Measurements from ENCODE around the gene IFFO2. TPM values are rescaled to one million over a fixed set of nuclear protein-coding genes. Genes with fewer than 3 reads are reported as not detected.

Gene IFFO2
- total RNA-seq, 2 donors from 2014 or later = 24.8 to 27.7 TPM

DNA sequence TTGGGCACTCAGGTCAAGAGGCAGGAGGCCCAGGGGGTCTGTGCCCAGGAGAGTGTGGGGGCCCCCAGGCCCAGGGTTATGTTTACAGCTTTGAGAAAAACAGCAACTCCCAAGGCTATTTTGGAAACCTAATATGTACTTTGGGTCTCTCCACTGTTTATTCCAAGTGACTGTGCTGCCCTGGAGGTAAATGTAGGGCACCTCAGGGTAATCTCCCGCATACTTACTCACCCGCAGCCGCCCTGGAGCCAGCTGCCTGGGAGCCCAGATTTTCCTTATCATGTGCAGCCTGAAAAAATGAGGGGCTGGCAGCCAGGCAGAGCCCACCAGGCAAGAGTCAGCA lies 20.0 kb downstream of the IFFO2 start:
- Histone ChIP-seq H3K4me3 (no peak overlapping the region), H3K27me3 (replicated peaks; ENCODE audit: insufficient read depth) (no peaks in the 10 kb centered on the region), H3K36me3 (peaks cover 3% of the 10 kb centered on the region), H3K4me1 (ENCODE audit: control insufficient read depth in 1 of 2, low read depth in 2 of 2) (peaks cover 20 to 65% of the 10 kb centered on the region in 2 donors), H3K9me3 (no peaks in the 10 kb centered on the region), H3K27ac (no peak overlapping the region)
- DNase-seq (ENCODE audit: low spot score) = no peak
- TF ChIP-seq, protein P1, sequence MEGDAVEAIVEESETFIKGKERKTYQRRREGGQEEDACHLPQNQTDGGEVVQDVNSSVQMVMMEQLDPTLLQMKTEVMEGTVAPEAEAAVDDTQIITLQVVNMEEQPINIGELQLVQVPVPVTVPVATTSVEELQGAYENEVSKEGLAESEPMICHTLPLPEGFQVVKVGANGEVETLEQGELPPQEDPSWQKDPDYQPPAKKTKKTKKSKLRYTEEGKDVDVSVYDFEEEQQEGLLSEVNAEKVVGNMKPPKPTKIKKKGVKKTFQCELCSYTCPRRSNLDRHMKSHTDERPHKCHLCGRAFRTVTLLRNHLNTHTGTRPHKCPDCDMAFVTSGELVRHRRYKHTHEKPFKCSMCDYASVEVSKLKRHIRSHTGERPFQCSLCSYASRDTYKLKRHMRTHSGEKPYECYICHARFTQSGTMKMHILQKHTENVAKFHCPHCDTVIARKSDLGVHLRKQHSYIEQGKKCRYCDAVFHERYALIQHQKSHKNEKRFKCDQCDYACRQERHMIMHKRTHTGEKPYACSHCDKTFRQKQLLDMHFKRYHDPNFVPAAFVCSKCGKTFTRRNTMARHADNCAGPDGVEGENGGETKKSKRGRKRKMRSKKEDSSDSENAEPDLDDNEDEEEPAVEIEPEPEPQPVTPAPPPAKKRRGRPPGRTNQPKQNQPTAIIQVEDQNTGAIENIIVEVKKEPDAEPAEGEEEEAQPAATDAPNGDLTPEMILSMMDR (IDR thresholded peaks at IDR 0.05) = no peak
- no peak for ATAC-seq (ENCODE audit: insufficient number of reproducible peaks, low FRiP score, low read depth)

DNA sequence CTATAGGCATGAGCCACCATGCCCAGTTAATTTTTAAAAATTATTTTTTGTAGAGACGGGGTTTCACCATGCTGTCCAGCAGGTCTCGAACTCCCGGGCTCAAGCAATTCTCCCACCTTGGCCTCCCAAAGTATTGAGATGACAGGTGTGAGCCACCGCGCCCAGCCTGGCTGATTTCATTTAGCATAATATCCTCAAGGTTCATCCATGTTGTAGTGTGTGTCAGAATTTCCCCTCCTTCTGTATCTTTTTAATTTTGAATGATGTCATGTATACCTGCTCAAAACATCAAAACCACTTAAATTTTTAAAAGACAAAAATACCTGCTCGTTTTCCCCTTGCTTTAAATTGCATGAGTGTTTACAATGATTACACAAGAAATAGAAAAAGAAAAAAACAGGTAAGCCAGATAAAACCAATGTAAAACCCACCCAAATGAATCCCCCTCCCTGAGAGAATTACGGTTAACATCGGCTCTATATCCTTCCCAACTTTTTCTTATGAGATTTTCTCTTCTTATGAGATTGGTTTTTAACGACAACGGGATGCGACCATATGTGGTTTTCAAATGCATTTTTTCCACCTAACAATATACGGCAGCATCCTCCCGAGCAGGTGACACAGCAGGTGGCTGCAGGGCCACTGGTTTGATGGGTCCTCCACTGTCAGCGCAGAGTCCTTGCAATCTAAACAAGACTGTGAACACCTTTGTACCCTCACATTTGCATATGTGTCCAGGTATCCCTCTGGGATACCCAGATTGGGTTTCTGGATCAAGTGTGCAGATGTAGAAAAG lies 22.1 kb downstream of the IFFO2 start:
- no peak for ATAC-seq (ENCODE audit: insufficient number of reproducible peaks, low FRiP score, low read depth)
- Histone ChIP-seq H3K36me3 (peaks cover 3% of the 10 kb centered on the region), H3K4me1 (ENCODE audit: control insufficient read depth in 1 of 2, low read depth in 2 of 2) (peaks cover 15 to 51% of the 10 kb centered on the region in 2 donors), H3K27me3 (replicated peaks; ENCODE audit: insufficient read depth) (no peaks in the 10 kb centered on the region), H3K9me3 (no peaks in the 10 kb centered on the region), H3K4me3 (no peak overlapping the region), H3K27ac (no peak overlapping the region)
- no peak for DNase-seq (ENCODE audit: low spot score)
- TF ChIP-seq, protein P1 (IDR thresholded peaks at IDR 0.05) = no peak

DNA sequence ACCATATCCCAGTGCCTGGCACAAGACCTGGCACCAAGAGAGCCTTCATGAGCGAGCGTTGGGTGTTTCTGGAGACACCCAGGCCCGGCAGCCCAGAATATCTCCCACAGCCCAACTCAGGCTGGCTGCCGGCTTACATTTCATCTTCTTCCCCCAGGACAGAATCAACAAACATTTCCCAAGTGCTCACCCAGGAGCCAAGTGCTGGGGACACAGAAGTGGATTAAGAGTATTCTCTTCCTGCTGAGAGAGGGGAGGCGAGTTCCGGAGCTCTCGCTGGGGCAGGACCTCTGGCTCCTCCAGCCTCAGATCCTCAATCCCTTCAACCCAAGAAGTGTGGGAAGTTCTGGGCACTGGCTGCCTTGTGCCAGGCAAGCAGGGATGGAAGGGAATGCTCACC lies 23.6 kb downstream of the IFFO2 start:
- Histone ChIP-seq H3K27ac (peak overlapping the region in 1 of 2 donors; percentile 27), H3K36me3 (peaks cover 3% of the 10 kb centered on the region), H3K9me3 (no peaks in the 10 kb centered on the region), H3K4me3 (no peak overlapping the region), H3K4me1 (ENCODE audit: control insufficient read depth in 1 of 2, low read depth in 2 of 2) (peaks cover 16 to 51% of the 10 kb centered on the region in 2 donors), H3K27me3 (replicated peaks; ENCODE audit: insufficient read depth) (no peaks in the 10 kb centered on the region)
- TF ChIP-seq, protein P1 (IDR thresholded peaks at IDR 0.05) = no peak
- DNase-seq (ENCODE audit: low spot score) (no peak), ATAC-seq (ENCODE audit: insufficient number of reproducible peaks, low FRiP score, low read depth) (no peak)

DNA sequence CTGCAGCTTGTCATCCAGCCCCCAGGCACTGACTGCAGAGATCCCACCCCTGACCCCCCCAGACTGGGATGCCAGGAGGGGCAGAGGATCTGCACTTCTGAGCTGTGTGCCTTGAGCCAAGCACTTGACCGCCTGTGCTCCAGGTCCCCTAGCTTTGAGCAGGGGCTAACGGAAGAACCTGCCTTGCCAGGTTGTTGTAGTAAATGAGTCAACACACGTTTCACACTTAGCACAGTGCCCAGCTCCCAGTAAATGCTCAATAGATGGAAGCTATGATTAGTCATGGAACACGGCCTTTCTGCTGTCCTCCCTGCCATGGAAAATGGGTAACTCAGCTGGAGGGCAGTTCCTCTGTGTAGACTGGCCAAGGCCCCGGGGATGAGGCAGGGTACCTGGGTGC lies 24.1 kb downstream of the IFFO2 start:
- ATAC-seq (ENCODE audit: insufficient number of reproducible peaks, low FRiP score, low read depth) (no peak), DNase-seq (ENCODE audit: low spot score) (no peak)
- Histone ChIP-seq H3K27me3 (replicated peaks; ENCODE audit: insufficient read depth) (no peaks in the 10 kb centered on the region), H3K9me3 (no peaks in the 10 kb centered on the region), H3K4me3 (no peak overlapping the region), H3K27ac (peak overlapping the region in 1 of 2 donors; percentile 27), H3K36me3 (peaks cover 3% of the 10 kb centered on the region), H3K4me1 (ENCODE audit: control insufficient read depth in 1 of 2, low read depth in 2 of 2) (peaks cover 21 to 52% of the 10 kb centered on the region in 2 donors)
- TF ChIP-seq, protein P1 (IDR thresholded peaks at IDR 0.05) = no peak

DNA sequence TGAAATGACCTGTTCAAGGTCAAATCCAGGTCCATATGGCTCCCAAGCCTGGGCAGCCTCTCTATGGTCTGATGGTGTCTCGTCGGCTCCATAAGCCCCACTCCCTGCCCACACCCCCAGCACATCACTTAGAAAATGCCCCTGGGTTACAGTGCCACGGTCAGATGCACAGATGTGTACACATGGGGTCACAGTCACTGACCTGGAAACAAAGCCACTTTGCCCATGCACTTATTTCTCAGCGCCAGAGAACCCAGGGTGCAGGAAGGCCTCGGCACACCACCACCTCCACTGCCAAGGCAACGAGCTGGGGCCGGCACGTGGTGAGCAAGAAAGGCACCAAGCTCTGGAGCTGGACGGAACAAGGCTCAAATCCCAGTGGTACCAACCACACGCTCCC lies 24.7 kb downstream of the IFFO2 start:
- Histone ChIP-seq H3K4me1 (ENCODE audit: control insufficient read depth in 1 of 2, low read depth in 2 of 2) (peaks cover 27 to 55% of the 10 kb centered on the region in 2 donors), H3K27me3 (replicated peaks; ENCODE audit: insufficient read depth) (no peaks in the 10 kb centered on the region), H3K27ac (no peak overlapping the region), H3K9me3 (no peaks in the 10 kb centered on the region), H3K4me3 (no peak overlapping the region), H3K36me3 (peaks cover 3% of the 10 kb centered on the region)
- DNase-seq (ENCODE audit: low spot score) (no peak), ATAC-seq (ENCODE audit: insufficient number of reproducible peaks, low FRiP score, low read depth) (no peak)
- TF ChIP-seq, protein P1 (IDR thresholded peaks at IDR 0.05) = no peak
